DMS153 treated with DMSO at 0.1 percent for 48 hours (cell line): ENCODE data around the gene KCNMA1.

Experiments used
- DNase-seq: peaks from one replicate; lab custom pipeline; 2025; ENCODE audit not compliant: unreplicated experiment; lab: John Stamatoyannopoulos, UW

Gene KCNMA1

DNA sequence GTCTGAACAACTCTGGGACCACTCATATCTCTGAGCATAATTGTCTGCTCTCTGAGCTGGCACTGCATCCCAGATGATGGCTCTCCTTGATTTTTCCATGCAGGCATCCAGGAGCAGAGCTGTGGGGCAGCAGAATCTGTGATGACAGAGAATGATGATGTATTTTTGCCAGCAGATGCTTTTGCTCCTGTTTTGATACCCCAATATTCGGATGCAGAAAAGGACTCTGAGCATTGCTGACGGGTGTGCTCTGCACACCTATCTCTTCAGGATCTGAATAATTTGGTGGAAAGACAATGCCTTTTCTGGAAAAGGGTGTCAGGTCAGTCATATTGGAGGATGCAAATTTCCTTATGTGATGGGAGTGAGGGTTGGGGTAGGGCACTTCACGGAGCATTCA, 735.9 kb downstream of the KCNMA1 start:
- DNase-seq = no peak

DNA sequence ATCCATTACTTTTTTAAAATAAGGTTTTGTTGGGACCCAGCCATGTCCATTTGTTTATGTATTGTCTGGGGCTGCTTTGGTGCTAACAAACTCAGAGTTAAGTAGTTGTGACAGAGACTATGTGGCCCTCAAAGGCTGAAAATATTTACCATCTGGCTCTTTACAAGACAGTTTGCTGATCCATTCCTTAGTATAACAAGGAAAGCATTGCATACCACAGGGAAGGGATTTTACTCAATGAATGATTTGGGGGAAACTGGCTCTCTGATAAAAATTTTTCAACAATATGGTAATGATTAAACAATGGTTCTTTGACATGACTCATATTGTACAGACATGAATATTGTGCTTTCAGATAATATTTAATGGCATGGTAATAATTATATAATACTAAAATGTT, 738.1 kb downstream of the KCNMA1 start:
- no peak for DNase-seq

DNA sequence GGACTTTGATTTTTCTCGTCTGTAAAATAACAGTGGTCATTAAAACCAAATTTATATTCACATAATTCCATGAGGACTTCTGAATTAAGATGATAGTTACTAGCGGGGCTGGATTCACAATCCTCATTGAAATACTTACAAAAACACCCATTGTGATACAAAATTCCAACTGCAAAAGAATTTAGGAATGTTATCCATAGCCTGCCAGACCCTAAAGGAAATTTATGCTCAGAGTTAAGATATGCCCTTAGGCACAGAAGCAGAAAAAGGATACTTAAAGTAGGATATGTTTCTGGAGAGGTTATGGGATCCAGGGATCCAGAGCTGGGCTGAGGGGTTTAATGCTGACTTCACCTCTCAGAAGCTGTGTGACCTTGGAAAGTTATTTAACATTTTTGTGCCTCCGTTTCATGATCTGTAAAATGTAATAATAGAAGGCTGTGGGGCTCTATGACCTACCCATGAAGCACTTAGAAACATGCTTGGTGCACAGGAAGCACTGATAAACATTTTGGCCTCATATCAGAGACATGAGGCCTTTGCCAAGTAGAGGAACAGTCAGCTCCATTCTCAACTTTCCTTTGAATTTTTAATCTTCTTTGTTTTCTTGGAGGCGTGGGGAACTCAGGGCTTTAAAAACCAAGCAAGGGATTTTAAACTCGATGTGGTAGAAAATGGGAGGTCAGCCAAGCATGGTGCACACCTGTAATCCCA, 744.7 kb downstream of the KCNMA1 start:
- no peak for DNase-seq

DNA sequence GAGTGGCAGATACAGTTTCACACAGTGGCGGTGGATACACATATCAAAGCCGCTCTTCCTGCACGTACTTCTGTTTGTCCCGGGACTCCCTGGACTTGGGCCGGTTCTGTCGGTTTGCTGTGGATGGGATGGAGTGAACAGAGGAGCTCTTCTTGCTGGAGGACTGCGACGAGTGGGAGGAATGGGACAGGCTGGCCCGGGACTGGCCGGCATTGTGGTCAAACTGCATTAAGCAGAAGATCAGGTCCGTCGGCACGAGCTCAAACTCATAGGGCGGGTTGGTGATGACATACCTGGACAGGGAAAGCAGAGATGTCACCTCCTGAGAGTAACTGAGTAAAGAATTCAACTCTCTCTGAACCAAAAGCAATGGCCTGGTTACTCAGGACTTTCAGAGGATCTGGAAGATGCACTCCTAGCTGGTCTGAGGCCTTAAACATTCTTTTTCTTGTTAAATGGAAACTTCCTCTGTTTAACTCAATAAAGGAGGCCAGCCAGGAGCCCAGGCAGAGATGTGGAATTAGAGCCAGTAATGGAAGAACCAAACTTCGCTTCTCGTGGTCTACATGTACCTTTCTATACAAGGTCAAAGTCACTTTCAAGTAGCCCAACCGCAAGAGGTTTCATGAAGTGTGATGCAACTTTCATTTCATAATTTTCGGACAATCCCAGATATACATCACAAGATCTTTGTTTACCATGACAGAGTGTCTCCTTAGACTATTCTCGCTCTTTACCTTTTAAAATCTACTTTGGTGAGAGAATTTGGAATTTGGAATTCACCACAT, 750.2 kb downstream of the KCNMA1 start:
- no peak for DNase-seq

- DNase-seq = no peak
These were observed 751.8 kb downstream of the KCNMA1 start for GRCh38 chr10:76885816-76886215.

DNA sequence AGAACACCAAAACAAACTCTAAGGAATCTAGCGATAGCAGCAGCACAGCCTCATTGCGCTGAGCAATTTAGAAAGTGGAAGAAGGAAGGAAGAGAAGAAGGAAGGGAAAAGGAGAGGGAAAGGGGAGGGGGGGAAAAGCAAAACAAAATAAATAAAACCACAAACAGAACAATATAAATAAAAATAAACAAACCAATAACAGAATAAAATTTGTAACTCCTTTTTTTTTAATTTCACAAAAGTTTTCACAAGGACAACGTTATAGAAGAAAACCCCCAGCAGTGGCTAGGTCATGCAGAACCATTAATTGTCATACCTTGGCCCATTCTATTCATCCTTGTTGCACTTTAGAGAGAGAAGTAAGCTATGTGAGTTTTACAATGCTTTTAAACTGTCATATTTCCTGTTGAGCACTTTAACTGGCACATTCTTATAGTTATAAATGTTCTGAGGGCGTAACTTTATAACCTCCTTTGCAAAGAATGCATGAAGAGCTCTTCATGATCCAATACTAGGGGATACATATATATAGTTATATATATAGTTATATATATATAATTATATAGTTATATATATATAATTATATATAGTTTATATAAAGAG, 752.8 kb downstream of the KCNMA1 start:
- DNase-seq = no peak

- DNase-seq = no peak
These were observed 754.0 kb downstream of the KCNMA1 start for GRCh38 chr10:76883596-76883995.

DNA sequence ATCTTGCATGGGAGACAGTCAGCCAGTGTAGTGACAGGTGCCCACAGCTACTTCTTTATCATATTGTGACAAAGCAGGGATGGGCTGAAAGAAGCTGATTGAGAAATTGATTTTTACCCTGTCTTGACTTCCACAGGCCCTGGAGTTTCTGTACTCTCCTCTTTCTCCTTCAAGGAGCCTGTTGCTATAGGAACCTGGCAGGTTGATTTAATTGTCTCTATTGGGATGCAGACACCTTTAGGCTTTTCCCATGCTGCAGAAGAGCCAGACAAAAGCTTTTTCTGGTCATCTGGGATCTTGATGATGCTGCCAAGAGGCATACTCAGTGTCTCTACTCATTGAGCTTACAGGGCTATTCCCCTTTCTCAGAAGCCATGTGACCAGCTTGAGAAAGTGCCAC, 754.8 kb downstream of the KCNMA1 start:
- no peak for DNase-seq

GRCh38 chr10:76882245-76882644, 755.4 kb downstream of the KCNMA1 start:
- DNase-seq = no peak

GRCh38 chr10:76881477-76882220, 756.0 kb downstream of the KCNMA1 start:
- DNase-seq = no peak

- no peak for DNase-seq
These were observed 756.7 kb downstream of the KCNMA1 start for GRCh38 chr10:76880931-76881330.

GRCh38 chr10:76879116-76879913, 758.3 kb downstream of the KCNMA1 start:
- peak; percentile 34 for DNase-seq

DNA sequence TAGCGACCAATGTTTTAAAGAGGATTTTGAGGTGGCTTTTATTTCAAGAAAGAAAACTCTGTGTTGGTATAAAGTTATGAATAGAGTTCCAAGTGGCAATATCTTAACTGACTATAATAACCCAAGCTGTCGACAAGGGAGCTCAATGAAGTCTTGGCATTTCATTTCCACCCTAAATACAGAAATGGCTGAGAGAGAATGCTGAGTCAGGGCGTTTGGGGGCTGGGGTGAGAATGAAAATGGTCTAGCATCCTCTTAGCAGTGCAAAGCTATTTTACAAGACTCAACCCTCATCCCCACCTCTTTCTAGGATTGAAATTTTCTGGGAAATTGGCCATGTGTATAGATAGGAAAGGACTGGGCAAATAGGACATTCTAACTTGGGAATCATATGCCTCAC, 759.1 kb downstream of the KCNMA1 start:
- DNase-seq = no peak

DNA sequence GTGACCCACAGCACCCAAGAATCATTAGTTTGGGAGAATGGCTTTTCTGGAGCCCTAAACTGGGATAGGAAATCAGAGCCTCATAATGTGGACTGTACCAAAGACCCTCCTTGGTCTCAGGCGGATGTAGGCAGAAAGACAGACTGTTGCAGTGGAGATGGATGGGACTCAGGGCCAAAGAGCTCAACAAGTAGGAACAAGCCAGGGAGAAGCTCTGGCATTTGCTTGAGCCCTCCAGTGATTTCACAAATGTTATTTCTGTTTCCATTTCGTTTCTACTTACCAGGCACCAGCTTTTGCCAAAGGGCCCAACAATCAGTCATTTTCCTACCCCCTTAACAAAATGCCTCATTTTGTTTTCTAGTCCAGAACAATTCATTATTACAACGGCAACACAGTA, 762.7 kb downstream of the KCNMA1 start:
- DNase-seq = no peak

GRCh38 chr10:76874176-76874575, 763.4 kb downstream of the KCNMA1 start:
- no peak for DNase-seq

GRCh38 chr10:76871697-76872295, 765.8 kb downstream of the KCNMA1 start:
- DNase-seq = no peak

DNA sequence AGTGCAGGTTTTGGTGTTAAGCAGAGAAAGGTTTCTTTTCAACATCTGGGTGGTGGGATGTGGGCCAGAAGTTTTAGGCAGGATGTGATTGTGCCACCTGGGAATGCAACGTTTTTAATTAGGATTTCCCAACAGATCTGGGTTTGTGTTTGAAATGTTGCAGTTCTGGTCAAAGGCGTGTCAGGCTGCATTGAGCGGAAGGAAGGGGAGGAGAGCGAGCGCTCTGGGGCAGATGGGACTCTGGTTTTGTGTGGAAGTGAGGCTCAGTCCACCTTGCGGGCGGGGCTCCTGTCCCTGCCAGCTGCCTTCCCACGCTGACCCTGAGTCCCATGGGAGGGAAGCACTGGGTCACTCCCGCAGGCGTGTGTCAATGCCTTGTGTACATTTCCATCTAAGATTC, 767.7 kb downstream of the KCNMA1 start:
- no peak for DNase-seq

DNA sequence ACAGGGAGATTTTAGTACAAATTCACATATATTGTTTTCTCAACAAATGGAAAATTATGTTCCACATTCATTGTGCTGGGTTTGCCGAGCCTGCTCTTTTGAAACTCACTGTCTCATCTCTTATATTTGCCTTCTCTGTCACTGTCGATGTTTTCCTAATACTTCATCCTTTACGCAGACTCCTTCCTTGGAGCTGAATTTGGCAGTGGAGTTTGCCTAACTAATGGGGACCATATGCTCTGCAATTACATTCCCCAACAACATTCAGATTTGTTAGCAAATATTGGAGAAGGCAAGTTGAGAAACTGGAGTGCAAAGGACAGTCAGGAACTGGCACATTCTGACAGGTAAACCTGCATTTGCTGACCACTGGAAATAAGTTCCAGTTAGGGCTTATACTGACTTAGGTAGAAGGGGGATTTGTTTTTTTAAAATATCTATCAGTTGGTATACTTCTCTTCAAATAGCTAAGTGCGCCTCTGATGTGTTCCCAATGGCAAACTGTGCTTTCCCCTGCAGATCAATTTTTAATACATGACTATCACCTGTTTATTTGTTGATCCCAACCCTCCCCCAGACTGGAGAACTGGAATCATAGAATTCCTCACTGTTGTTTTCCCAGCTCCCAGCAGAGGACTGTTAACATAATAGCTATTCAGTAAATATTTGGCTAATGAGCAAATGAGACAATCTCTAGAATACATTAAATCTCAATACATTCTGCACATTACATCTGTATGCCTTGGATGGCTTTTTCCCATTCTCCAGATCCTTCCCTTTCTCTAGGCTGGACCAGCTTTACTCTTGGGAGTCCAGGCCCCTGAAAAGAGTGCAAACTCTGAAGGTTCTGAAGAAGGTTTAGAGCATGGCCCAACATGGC, 769.3 kb downstream of the KCNMA1 start:
- DNase-seq = no peak

DNA sequence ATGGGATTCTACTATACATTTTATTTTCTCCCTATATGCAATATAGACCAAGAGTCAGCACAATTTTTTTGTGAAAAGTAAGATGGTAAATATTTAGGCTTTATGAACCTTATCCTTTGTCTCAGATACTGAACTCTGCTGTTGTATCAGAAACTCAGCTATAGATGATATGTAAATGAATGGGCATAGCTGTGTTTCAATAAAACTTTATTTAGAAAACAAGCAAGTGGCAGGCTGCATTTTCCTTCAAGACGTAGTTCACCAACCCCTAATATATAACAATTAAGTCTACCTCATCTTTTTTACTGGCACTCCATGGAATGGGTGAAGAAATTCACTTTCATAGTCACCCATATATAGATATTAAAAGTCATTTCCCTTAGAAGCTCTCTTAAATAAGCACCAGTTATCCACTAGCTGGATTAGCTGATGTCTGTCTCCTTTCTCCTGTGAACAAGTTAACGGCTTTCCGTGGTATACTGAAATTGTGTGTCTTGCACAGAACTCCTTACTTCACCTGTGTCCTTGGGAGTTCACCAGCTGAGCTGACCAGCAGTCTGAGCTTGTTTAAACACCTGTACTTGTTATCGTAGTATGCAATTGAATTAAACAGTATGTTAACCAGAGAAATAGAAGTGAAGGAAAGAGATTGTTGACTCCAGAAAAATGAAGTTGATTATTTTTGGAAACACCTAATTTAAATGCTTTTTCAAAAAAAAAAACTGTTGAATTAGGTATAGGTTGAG, 770.6 kb downstream of the KCNMA1 start:
- DNase-seq = no peak
